Stimulated activated CD4-positive, alpha-beta T cell treated with anti-CD3 and anti-CD28 coated beads, Interleukin-4, amount 100 ng/mL, for 24 hours (primary cell): ENCODE measurements around the gene APLP1.
"Not testable (repeated sequence)": the region's sequence is repeated elsewhere in the genome, so short reads cannot be mapped to it uniquely, and the experiment has no call there.

Source experiments
- DNase-seq: peaks from one replicate; pipeline ENCODE4 v3.0.0-alpha.2; 2020

The APLP1 gene

DNA sequence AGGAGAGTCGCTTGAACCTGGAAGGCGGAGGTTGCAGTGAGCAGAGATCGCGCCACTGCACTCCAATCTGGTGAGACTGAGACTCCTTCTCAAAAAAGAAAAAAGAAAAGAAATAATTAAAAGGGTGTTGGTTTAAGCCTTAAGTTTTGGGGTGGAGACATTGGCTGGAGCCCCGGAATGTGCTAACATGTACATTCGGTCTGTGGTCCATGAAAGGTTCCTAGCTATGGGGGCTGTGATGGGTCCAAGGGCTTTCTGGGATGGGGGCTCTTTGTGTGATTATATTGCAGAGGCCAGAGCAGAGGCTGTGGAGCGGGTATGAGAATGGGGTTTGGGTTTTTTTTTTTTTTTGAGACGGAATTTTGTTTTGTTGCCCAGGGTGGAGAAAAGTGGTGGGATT is 17.5 kb downstream of the APLP1 start:
- DNase-seq = no peak

DNA sequence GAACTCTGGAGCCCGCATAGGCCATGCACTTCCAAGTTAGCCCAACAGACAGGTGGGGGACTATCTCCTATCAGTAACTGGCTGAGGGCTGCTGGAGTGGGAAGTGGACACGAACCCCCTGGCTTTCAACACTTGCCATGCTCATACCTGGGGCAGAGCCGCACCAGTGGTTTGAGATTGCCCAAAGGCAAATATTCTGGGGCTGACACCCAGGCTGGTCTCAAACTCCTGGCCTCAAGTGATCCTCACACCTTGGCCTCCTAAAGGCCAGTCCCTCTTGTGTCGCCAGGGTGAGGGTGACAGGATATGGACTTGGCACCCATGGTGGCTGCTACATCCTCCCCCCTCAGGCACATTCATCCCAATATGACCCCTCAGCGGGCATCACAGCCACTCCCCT is 18.8 kb downstream of the APLP1 start:
- DNase-seq = no peak

DNA sequence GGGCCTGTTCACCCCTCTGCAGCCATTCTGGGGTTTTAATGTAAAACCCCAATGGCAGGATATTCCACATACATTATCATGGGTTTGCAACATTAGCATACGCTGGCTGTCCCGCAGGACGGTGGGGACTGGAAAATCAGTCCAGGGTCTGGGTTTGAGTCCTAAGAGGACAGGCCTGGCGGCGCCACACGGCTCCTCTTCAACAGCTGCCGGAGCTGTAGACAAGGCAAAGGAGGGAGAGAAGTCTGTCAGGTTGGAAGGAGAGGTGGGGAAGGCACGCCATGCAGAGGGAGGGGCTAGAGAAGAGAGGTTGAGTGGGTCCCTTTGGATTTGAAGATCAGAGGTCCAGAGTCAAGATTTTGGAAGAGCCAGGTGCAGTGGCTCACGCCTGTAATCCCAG is 20.0 kb downstream of the APLP1 start:
- no peak for DNase-seq

DNA sequence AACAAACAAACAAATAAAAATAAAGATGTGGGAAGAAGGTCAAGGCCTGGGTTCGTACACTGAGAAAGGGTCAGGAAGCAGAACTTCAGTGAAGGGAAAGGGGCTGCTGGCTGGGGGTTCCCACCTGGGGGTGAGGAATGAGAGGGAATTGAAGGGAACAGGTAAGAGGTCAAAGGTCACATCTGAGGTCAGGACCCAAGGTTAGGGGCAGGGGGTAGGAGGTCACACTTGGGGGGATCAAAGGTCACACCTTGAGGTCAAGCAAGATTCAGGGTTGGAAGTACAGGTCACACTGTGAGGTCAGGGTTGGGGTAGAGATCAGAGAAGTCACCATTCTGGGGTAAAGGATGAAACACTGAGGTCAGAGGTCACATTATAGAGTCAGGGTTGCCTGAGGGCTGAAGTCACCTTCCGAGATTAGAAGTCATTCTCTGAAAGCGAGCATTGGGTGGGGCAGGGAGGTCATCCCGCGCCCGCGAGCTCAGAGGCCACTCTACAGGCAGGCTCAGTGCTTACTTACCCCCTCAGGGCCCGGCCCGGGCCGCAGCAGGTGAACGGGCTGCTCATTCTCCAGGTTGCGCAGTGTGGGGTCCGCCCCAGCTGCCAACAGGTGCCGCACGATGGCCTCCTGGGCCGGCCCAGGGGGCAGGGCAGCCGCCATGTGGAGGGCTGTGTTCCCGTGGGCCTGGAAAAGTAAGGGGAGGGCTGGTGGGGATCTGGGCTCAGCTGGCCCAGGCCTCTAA is 21.2 kb downstream of the APLP1 start:
- DNase-seq = no peak

DNA sequence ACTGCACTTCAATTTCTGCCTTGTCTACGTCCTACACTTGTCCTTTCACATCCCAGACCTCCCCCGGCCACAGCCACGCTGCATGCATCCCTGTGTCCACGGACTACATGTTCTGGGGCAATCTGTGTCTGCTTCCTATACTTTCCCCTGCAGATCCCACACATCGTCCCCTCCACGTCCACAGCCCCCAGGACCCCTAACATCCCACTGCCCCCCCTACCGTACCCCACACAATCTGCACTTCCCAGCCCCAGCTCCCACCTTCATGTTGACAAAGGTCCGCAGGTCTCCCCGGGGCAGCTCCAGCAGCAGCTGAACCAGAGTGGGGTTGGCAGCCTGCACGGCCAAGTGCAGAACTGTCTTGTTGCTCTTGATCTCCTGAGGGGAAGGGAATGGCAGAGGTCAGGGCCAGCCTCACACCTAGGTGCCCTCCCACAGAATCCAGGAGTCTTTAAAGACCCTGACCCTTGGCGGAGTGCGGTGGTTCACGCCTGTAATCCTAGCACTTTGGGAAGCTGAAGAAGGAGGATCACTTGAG is 21.8 kb downstream of the APLP1 start:
- no peak for DNase-seq

DNA sequence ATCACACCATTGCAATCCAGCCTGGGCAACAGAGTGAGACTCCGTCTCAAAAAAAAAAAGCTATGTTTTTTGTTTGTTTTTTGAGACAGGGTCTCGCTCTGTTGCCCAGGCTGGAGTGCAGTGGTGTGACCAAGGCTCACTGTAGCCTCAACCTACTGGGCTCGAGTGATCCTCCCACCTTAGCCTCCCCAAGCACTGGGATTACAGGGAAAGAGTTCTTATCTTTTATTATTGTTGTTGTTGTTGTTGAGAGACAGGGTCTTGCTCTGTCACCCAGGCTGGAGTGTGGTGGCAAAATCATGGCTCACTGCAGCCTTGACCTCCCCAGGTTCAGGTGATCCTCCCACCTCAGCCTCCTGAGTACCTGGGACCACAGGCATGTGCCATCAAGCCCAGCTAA is 23.4 kb downstream of the APLP1 start:
- not testable (repeated sequence) for DNase-seq

DNA sequence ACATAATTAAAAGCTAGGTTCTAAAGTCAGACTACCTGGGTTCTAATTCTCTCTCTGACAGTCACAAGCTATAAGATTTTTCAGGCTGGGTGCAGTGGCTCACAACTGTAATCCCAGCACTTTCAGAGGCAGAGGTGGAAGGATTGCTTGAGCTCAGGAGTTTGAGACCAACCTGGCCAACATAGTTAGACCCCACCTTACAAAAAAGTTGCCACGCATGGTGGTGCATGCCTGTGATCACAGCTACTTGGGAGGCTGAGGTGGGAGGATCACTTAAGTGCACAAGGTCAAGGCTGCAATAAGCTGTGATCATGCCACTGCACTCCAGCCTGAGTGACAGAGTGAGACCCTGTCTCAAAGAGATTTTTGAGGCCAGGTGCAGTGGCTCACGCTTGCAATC is 26.0 kb downstream of the APLP1 start:
- no peak for DNase-seq

DNA sequence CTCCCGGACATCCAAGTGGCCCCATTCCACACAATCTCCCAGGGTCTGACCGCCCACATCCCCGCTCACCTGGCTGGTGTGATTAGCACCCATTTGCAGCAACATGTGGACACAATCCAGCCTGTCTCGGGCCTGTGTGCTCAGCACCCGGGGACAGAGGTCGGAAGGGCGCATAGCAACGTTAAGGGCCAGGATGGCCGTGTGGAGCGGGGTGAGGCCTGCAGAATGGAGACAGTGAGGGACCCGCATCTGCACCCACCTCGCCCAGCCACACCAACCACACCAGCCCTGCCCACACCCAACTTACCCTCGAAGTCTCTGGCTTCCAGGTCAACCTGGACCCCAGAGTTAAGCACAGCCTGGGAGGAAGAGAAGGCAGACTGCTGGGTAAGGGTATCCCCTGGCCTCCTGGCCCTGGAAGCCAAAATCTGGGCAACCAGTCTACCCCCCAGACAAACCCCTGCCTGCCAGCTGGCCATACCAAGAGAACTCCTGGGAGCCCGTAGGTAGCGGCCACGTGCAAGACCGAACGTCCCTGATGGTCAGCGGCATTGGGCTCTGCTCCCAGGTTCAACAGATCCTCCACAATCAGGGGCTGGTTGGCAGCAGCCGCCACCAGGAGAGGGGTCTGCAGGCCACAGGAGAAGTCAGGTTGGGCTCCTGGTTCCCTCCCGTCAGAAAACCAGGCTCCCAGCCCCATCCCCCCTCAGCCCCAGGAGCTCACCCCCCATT is 27.7 kb downstream of the APLP1 start:
- DNase-seq = no peak

DNA sequence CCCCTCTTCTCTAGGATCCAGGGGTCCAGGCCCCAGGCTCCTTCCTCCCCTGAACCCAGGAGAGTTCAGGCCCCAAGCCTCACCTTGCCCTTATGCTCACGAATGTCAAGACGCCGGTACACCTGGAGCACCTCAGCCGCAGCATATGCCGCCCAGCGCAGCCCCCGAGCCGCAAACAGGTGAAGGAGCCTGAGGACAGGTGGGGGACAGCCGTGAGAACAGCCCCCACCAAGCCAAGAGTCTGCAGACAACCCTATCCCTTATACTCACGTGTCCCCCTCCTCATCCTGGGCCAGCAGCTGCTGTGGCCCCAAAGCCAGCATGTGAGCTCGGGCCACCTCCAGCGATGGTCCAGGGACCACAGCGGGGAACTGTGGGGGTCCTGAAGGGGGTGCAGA is 28.3 kb downstream of the APLP1 start:
- DNase-seq = no peak

DNA sequence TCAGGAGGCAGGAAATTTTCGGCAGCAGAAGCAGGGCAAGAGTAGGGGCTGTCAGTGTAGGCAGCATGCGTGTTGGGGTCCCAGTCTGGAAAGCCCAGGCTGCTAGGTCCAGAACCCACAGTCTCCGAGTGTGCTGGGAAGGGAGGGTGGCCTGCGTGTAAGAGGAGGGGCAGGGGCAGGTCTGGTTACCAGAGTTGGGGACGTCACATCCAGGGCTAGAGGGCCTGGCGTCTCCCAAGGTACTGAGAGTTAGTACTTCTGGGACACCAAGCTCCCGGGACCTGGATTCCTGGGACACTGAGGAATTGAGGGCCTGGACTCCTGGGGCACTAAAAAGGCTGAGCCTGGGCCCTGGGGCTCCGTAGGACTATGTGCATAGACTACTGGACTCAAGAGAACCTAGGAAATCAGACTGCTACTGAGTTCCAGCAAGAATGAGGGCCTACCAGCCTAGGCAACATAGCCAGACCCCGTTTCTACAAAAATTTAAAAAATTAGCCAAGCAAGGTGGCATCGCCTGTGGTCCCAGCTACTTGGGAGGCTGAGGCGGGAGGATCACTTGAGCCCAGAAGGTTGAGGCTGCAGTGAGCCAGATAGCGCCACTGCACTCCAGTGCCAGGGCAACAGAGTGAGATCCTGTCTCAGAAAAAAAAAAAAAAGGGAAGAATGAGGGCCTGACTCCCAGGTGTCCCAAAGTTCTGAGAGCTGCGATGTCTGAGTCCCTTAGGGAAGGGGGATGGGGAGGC is 29.5 kb downstream of the APLP1 start:
- no peak for DNase-seq

DNA sequence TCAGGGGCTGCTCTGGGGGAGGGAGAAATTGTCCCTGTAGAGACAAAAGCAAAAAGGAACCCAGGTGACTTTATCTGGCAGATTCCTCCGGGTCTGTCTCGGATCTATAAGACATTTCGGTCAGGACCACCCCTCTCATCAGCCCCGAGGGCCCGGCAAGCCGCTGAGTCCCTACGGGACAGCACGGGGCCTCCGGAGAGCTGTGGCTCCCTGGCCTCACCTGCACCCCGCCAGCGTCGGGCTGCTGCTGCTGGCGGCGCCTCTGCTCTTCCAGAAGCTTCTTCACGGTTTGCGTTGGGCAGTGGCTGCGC is 30.1 kb downstream of the APLP1 start:
- DNase-seq = no peak

DNA sequence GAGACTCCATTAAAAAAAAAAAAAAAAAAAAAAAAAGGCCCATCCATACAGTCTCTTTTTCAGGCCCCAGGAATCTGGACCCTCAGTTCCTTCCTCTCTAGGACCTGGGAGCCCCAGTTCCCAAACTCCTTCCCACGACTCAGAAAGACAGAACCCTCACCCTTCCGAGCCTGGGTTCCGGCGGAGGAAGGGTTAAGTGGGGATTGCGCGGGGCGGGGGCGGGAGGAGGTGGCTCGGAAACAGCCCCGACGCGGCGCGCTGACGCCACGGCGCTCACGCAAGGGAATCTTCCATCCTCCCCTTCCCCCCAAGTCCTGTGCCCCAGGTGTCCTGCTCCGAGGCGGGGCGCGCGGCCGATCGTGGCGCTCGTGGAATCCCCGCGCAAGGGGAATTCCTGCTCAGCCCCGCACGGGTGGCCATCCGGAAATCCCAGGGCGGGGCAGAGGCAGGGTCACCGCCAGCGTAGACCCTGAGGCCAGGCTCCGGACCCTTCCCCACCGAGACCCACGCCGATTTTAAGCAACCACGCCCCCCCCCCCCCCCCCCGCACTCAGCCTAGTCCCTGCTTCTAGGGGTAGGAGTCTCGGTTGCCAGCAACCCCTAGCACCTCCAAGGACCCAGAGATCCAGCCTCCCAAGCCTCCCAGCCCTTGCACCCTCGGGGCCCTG is 31.3 kb downstream of the APLP1 start:
- DNase-seq = peak; percentile 88

DNA sequence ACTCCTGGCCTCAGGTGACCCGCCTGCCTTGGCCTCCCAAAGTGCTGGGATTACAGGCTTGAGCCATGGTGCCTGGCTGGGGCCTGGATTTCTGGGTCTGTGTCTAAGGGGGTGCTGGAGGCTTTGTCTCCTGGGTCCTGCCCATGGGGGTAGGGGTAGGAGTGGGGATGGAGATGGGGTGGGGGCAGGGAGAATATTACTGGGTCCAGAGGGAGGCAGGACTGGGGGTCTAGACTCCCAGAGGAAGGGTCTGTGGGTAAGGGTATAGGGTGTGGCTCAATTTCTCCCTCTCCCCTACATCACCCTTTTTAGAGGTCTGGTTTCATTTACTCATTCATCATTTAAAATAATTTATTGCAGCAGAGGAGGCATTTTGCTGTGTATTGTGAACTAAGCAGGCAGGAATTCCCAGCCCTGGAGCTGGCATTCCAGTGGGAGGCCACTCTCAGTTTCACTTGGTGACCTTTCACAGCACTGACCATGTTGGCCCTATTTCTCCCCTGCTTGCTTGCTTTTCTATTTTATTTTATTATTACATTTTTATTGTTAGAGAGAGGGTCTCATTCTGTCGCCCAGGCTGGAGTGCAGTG is 32.8 kb downstream of the APLP1 start:
- DNase-seq = no peak

DNA sequence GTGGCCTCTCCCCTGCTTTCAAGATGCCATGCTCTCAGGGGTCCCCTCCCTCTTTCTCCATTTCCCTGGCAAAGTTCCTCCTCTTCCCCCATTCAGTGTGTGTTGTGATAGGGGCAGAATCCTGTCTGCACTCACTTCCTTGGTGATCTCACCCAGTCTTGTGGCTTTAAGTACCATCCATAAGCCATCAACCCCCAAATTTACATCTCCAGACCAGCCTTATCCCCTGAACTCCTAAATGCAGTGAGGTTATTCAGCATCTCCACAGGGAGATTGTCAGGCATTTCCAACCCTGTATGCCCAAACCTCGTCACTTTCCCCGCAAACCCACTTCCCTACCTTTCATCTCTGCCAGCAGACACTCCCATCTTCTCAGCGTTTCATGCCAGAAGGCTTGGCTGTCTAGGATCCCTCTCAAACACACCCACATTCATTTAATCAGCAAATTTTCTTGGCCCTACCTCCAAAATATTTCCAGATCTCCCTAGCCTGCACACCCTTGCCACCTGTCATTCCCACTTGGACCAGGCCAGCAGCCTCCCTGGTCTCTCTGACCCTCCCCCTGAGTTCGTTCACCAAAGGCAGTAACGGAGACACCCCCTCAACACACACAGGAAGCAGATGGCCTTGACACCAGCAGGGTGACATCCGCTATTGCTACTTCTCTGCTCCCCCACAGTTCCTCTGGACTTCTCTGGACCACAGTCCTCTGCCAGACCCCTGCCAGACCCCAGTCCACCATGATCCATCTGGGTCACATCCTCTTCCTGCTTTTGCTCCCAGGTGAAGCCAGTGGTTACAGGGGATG is 33.7 kb downstream of the APLP1 start, which contains the start of gene HCST:
TSS of gene HCST (plus strand) at position 676 of the 808 bp plus-strand sequence. CDS start at position 741, 65 bp downstream.
- peak; percentile 40 for DNase-seq

DNA sequence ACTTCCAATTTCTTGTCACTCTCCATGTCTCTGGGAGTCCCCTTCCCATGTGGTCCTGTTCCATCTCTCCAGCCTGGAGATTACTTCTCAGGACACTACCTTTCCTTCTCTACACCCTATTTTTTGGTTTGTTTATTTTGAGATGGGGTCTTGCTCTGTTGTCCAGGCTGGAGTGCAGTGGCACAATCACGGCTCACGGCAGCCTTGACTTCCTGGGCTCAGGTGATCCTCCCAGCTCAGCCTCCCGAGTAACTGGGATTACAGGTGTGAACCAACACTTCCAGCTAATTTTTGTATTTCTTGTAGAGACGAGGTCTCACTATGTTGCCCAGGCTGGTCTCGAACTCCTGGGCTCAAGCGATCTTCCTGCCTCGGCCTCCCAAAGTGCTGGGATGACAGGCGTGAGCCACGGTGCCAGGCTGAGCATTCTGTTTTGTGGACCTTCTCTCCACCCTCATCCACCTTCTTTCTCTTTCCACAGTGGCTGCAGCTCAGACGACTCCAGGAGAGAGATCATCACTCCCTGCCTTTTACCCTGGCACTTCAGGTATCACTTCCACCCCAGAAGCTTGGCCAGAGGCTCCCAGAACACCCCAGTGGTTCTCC is 34.6 kb downstream of the APLP1 start:
- DNase-seq = no peak

DNA sequence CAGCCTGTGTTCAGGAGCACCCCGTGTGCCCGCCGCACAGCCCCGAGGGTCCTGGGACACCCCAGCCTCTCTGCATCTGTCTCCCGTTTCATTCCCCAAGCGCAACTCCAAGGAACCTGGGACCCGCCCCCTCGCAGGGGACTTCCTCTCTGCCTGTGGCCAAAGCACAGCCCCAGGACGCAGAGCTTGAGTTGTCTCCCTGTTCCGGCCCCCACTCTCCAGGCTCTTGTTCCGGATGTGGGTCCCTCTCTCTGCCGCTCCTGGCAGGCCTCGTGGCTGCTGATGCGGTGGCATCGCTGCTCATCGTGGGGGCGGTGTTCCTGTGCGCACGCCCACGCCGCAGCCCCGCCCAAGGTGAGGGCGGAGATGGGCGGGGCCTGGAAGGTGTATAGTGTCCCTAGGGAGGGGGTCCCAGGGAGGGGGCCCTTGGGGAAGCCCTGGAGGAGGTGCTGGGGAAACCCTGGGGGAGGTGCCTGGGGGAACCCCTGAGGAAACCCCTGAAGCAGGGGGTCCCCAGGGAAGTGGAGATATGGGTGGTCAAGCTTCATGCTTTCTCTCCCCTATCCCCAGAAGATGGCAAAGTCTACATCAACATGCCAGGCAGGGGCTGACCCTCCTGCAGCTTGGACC is 35.3 kb downstream of the APLP1 start:
- peak; percentile 84 for DNase-seq

DNA sequence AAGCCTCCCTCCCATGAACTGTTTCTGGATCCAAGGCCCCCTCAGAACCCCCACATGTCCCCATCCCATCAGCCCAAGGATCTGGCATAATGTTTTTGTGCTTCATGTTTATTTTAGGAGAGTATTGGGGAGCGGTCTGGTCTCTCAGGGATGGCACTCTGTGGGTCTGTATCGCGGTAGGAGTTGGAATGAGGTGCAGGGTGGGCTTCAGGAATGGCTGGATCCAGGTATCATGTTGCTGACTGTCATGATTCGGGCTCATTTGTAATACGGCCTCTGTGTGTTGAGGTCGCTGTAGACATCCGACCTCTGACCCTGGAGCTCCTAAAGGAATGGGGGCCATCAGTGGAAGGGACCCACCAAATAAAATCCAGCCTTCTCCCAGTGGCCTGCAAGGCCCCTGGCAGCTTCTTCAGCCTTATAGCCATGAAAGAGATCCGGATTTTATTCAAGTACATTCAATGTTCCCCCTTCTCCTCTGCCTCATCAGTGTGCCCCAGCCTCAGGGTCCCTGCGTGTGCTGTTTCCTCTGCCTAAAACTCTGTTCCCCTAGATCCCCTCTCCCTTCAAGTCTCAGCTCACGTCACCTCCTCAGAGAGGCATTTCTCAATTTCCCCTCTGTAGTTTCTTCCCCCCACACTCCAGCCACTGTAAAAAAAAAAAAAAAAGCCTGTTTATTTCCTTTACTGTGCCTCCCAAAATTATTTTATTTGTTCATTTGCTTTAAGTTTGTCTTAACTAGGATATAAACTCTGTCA is 36.1 kb downstream of the APLP1 start:
- DNase-seq = no peak

DNA sequence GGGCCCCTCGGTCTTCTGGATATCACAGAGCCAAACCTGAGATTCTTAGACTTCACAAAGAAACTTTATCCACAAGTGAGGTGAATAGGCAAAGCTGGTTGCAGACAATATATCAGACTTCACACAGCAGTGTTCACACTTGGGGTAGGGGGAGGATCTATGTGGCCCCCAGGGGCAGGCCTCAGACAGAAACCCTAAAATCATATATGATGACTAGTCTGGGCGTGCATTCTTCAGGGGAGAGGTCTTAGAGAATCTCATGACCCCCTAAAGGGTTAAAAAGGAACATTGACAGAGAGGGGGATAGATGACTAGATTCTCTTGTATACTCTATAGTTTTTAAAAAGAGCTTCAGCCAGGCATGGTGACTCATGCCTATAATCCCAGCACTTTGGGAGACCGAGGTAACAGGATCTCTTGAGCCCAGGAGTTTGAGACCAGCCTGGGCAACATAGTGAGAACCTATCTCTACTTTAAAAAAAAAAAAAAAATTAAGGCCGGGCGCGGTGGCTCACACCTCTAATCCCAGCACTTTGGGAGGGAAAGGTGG is 36.9 kb downstream of the APLP1 start:
- DNase-seq = no peak

DNA sequence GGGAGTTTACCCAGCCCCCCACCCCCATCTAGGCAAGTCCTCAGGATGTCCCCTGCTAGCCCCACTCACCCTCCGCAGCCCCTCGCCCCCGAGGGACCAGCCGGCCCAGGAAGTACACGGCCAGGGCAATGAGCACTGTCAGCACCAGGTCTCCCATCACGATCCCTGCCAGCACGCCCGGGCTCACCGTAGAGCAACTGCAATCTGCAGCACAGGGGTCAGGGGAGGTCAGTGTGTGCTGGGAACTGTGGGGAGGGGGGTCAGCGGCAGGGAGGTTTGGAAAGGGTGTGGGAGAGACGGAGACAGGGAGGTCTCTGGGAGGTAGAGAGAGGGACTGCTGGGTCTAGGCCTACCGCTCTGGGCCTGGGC is 39.0 kb downstream of the APLP1 start:
- no peak for DNase-seq

DNA sequence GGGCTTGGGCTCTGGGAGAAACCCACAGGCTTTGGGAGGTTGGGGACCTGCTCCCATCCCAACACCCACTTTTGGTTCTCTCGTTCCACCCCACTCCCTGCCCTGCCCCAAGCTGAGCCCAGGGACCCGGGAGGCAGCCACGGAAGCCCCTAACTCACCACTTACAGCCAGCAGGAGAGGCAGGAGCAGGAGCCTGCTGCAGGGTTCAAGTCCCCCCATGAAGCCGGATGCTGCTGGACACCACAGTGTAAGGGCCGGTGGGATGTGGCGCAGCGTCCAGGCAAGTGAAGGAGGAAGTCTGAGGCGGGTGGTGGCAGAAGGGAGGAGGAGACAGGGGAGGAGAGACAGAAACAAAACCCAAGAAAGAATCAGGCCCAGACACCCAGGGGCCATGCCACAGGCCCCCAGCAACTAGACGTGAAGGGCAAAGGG is 39.7 kb downstream of the APLP1 start, which contains the start of gene TYROBP:
TSS of gene TYROBP (minus strand) at position 286 of the 432 bp plus-strand sequence. CDS start at position 219, 67 bp downstream.
- no peak for DNase-seq
